Measurements from ENCODE around the gene CDNF. TPM values are rescaled to one million over a fixed set of nuclear protein-coding genes. Genes with fewer than 3 reads are reported as not detected.

The CDNF gene
- polyA plus RNA-seq, 1 donor (not counting 4 experiments of a cell fraction or from before 2014, with no cell fraction given) = 1.4 TPM

- no peaks in the 10 kb centered on the region for H3K4me1 ChIP-seq (ENCODE audit: control insufficient read depth, extremely low read depth, insufficient read depth, low read length)
- H3K4me2 ChIP-seq (ENCODE audit: control insufficient read depth, extremely low read depth, insufficient read depth, low read depth, low read length) = no peak overlapping the region
- no peak overlapping the region for H3K27ac ChIP-seq (ENCODE audit: control insufficient read depth, insufficient read depth, low read length)
- no peaks in the 10 kb centered on the region for H4K20me1 ChIP-seq (ENCODE audit: control insufficient read depth, extremely low read depth, insufficient read depth, low read length)
- no peak overlapping the region for H2AFZ ChIP-seq (ENCODE audit: control insufficient read depth, low read length)
- no peaks in the 10 kb centered on the region for H3K9me3 ChIP-seq (ENCODE audit: control insufficient read depth, low read depth, low read length)
- no peaks in the 10 kb centered on the region for H3K27me3 ChIP-seq (ENCODE audit: control insufficient read depth, extremely low read depth, insufficient read depth, low read length)
- dilution Hi-C loops (cut with MboI; ENCODE audit: extremely low pct_ligation_motif_present, low sequenced_read_pairs) = no loop called here
- TF ChIP-seq CTCF (optimal IDR thresholded peaks at IDR 0.05 in 1 of 3, IDR thresholded peaks at IDR 0.05 in 1 of 3, conservative IDR thresholded peaks at IDR 0.05 in 1 of 3; ENCODE audit: extremely low read depth in 1 of 3, insufficient read depth in 2 of 3, low read length in 3 of 3) (no peak), EZH2 (IDR thresholded peaks at IDR 0.05; ENCODE audit: low read length) (no peak)
- no peak for DNase-seq (ENCODE audit: low read depth, low spot score)
- no peak for FAIRE-seq
- no peaks in the 10 kb centered on the region for H3K9me1 ChIP-seq (ENCODE audit: control insufficient read depth, extremely low read depth, insufficient read depth, low read length)
- no peak overlapping the region for H3K4me3 ChIP-seq (ENCODE audit: control insufficient read depth in 2 of 3, extremely low read depth in 1 of 3, insufficient read depth in 2 of 3, low read depth in 1 of 3, low read length in 3 of 3)
- no peak overlapping the region for H3K9ac ChIP-seq (ENCODE audit: control insufficient read depth, extremely low read depth, insufficient read depth, low read length)
- no peaks in the 10 kb centered on the region for H3K79me2 ChIP-seq (ENCODE audit: control insufficient read depth, insufficient read depth, low read length)
- peaks cover 5 to 10% of the 10 kb centered on the region in 2 experiments for H3K36me3 ChIP-seq (ENCODE audit: control insufficient read depth in 2 of 2, extremely low read depth in 1 of 2, insufficient read depth in 2 of 2, low read length in 2 of 2)
Measured at GRCh38 chr10:14855453-14855852, 17.6 kb upstream of the CDNF start.

- dilution Hi-C loops (cut with MboI; ENCODE audit: extremely low pct_ligation_motif_present, low sequenced_read_pairs) = no loop called here
- H3K9ac ChIP-seq (ENCODE audit: control insufficient read depth, extremely low read depth, insufficient read depth, low read length) = no peak overlapping the region
- TF ChIP-seq CTCF (optimal IDR thresholded peaks at IDR 0.05 in 1 of 3, IDR thresholded peaks at IDR 0.05 in 1 of 3, conservative IDR thresholded peaks at IDR 0.05 in 1 of 3; ENCODE audit: extremely low read depth in 1 of 3, insufficient read depth in 2 of 3, low read length in 3 of 3) (no peak), EZH2 (IDR thresholded peaks at IDR 0.05; ENCODE audit: low read length) (no peak)
- no peak for FAIRE-seq
- no peak overlapping the region for H3K4me3 ChIP-seq (ENCODE audit: control insufficient read depth in 2 of 3, extremely low read depth in 1 of 3, insufficient read depth in 2 of 3, low read depth in 1 of 3, low read length in 3 of 3)
- no peak for DNase-seq (ENCODE audit: low read depth, low spot score)
- no peak overlapping the region for H3K27ac ChIP-seq (ENCODE audit: control insufficient read depth, insufficient read depth, low read length)
- H2AFZ ChIP-seq (ENCODE audit: control insufficient read depth, low read length) = no peak overlapping the region
- H3K27me3 ChIP-seq (ENCODE audit: control insufficient read depth, extremely low read depth, insufficient read depth, low read length) = no peaks in the 10 kb centered on the region
- H3K79me2 ChIP-seq (ENCODE audit: control insufficient read depth, insufficient read depth, low read length) = no peaks in the 10 kb centered on the region
- H3K9me1 ChIP-seq (ENCODE audit: control insufficient read depth, extremely low read depth, insufficient read depth, low read length) = no peaks in the 10 kb centered on the region
- H3K36me3 ChIP-seq (ENCODE audit: control insufficient read depth in 2 of 2, extremely low read depth in 1 of 2, insufficient read depth in 2 of 2, low read length in 2 of 2) = peaks cover 0 to 13% of the 10 kb centered on the region in 2 experiments
- no peak overlapping the region for H3K4me2 ChIP-seq (ENCODE audit: control insufficient read depth, extremely low read depth, insufficient read depth, low read depth, low read length)
- no peaks in the 10 kb centered on the region for H3K9me3 ChIP-seq (ENCODE audit: control insufficient read depth, low read depth, low read length)
- H3K4me1 ChIP-seq (ENCODE audit: control insufficient read depth, extremely low read depth, insufficient read depth, low read length) = no peaks in the 10 kb centered on the region
- no peaks in the 10 kb centered on the region for H4K20me1 ChIP-seq (ENCODE audit: control insufficient read depth, extremely low read depth, insufficient read depth, low read length)
Measured at GRCh38 chr10:14852236-14852635, 14.4 kb upstream of the CDNF start.
